ENCODE measurements around the gene PRIM2.
"Not testable (repeated sequence)": the region's sequence is repeated elsewhere in the genome, so short reads cannot be mapped to it uniquely, and the experiment has no call there.

The PRIM2 gene

DNA sequence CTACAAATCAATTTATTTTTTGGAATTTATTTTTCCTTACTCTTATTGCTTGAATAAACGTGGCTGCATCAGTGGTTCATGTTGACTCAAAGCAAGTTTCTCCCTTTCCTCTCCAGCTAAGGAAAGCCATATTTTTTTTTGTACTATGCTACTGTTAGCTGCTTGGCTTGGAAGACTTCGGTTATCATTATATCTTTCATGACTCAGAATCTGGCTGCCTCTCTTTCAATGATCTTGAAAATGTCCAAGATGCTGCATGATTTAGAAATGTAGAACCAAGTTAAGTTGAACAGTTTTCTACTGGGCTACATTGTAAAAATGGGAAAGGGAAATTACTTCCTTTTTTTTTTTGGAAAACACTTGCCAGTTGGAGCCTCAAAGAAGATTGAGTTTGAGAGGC lies 44.9 kb downstream of the PRIM2 start:
- not testable (repeated sequence) for DNase-seq

DNA sequence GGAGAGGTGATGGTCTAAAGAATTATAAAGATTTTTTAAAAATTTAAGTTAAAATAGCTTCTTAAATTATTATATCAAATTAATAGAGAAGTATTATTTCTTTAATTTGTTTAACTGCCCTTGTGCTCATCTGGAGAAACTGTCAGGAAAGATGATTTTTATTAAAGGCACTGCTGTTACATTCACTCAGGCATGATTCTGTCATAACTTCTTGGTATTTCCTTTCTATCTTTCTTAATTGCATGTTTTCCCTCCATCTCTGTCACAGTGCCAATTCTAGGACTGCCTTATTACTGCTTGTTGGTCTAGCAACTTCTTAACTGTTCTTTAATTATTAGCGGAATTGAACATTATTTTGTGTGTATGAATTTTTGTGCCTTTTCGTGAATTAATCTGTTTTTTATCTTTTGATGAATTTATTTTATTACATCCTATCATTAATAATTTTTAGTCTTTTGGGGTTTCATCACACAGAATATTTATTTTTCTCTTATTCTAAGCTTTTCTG lies 47.7 kb downstream of the PRIM2 start:
- DNase-seq, result not testable (repeated sequence)

DNA sequence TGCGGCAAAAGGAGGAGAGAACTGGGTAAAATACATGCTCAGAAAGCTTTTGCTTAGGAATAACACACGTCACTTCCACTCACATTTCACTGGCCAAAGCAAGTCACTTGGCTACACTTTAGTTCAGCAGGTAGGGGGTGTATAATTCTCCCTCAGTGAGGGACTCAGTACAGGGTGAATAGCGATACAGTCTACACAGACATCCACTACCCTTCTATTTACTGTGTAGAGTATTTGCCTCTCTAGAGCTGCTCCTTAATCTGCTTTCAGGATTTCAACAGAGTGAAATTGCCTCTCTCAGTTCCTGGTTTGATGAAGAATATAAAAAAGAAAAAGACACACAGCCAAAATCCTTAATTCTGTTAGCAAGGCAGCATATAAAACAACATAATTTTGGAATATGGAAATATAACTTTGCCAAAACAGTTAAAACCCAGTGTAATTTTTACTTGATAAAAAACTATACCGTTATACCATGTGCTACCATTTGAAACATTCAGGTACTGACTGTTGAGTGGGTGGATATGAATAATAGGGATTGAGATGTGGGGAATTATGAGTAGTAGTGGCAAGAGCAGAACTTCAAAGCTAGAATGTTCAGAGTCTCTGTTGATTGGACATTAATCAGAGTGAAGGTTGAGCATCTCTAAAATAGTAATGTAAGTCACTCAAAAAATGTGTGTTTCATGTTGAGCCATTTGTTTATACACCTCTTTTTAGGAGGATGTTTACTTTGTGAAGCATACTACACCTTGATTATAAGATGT lies 51.7 kb downstream of the PRIM2 start:
- not testable (repeated sequence) for DNase-seq

DNA sequence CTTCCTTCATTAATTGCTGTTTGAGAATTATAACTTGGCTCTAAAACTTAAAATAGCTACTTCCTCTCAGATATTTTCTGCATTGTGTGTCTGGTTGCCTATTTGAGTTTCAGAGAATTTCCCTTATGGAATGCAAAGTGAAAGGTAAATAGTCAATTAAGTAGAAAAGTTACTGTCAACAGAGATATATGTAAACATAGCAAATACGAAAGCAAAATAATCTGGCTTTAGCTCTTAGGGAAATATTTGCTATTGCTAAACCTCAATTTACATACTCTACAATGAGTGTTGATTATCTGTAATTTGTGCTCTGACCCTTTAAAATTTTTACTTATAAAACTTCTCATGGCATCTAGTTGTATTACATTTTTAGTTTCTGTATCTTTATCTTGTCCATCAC lies 54.3 kb downstream of the PRIM2 start:
- DNase-seq, result not testable (repeated sequence)

DNA sequence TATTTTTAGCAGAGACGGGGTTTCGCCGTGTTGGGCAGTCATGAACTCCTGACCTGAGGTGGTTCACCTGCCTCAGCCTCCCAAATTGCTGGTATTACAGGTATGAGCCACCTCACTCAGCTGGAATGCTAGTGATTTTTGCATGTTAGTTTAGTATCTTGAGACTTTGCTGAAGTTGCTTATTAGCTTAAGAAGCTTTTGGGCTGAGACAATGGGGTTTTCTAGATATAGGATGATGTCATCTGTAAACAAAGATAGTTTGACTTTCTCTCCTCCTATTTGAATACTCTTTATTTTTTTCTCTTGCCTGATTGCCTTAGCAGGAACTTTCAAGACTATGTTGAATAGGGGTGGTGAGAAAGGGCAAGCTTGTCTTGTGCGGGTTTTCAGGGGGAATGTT lies 57.3 kb downstream of the PRIM2 start:
- not testable (repeated sequence) for DNase-seq

DNA sequence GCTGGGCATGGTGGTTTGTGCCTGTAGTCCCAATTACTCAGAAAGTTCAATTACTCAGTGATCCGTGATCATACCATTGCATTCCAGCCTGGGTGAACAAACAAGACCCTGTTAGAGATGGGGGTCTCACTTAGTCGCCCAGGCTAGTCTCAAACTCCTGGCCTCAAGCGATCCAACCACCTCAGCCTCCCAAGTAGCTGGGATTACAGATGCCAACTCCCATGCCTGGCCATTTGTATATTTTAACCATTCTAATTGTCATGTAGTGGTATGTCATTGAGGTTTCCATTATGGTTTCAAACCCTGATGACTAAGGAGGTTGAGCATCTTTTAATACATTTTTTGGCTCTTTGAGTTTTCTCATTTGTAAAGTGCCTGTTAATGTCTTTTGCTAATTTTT lies 58.7 kb downstream of the PRIM2 start:
- DNase-seq, result not testable (repeated sequence)

DNA sequence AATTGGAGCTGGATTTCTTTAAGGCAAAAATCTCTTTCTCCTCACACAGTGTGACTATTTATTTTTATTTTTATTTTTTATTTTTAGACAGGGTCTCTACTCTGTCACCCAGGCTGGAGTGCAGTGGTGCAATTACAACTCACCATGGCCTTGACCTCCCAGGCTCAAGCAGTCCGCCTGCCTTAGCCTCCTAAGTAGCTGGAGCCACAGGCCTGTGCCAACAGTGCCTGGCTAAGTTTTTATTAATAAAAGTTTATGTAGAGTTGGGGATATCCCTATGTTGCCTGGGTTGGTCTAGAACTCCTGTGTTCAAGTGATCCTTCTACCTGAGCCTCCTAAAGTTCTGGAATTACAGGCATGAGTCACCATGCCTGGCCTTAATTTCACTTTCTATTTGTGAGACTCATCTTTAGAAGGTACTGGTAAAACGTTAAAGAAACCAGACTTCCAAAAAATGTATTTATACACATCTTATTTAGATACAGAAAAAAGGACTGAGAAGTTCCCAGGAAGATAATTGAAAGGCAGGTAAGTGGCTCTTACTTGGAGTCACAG lies 71.7 kb downstream of the PRIM2 start:
- not testable (repeated sequence) for DNase-seq

DNA sequence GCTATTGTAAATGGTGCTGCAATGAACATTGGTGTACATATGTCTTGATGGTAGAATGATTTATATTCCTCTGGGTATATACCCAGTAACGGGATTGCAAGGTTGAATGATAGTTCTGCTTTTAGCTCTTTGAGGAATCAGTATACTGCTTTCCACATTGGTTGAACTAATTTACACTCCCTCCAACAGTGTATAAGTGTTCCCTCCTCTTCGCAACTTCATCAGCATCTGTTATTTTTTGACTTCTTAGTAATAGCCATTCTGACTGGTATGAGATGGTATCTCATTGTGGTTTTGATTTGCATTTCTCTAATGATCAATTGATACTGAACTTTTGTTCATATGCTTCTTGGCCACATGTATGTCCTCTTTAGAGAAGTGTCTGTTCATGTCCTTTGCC lies 73.4 kb downstream of the PRIM2 start:
- not testable (repeated sequence) for DNase-seq

DNA sequence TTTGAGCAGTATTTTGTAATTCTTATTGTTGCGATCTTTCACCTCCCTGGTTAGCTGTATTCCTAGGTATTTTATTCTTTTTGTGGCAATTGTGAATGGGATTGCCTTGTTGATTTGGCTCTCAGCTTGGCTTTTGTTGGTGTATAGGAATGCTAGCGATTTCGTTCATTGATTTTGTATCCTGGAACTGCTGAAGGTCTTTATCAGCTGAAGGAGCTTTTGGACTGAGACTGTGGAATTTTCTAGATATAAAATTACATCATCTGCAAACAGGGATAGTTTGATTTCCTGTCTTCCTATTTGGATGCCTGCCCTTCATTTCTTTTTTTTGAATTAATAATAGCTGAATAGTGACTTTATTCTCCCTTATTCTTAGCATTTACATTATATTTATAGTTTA lies 74.6 kb downstream of the PRIM2 start:
- not testable (repeated sequence) for DNase-seq

DNA sequence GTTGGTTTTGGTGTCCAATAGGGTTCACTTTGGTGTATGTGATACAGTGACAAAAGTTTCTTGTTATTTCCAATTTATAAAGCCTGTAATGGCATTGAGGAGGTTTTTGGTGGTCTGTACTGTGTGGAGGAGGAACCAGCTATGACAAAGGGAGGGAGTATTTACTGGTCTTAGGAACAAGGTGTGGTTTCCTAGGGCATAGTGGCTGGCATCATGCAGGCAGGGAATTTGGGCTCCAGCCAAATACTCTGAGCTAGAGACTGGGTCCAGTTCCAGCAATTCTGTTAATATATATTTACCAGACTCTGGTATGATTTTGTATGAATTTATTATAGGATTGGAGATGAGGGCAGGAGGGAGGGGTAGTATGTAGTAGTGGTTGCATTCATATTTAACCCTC lies 101.9 kb downstream of the PRIM2 start:
- not testable (repeated sequence) for DNase-seq

DNA sequence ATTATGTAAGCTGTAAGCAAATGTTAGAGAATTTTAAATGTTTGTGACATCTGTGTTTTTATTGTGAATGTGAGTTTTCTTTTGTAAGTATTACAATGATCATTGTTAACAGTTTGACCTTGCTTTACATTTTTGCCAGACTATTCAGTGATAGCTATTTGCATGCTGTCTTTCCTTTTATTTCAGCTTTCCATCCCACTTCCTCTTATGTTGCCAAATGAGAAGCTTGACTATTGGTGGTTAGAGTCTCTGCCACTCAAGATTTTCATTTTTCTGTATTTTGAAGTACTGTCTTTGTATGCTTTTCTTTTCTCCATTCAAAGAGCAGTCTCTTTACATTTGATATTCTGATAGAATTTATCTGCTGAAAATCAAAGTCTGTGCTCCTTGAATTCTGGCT lies 104.1 kb downstream of the PRIM2 start:
- DNase-seq, result no peak

DNA sequence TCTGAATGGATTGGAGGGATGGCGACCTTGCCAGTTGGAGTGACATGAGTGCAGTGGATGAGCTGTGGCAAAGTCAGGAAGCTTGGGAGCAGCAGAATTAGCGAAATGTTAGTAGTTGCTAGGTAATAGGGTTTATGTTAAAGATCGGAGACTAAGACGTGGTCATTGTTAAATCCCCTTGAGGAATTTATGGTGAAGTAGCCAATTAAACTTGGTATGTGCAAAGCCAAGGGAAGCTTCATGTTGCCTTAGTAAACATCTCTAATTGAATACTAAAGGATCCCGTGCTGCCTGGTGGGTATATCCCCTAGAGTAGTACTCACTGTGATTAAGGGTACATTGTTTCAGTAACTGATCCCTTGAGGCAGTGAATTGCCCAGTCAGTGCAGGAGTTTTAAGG lies 106.0 kb downstream of the PRIM2 start:
- no peak for DNase-seq

DNA sequence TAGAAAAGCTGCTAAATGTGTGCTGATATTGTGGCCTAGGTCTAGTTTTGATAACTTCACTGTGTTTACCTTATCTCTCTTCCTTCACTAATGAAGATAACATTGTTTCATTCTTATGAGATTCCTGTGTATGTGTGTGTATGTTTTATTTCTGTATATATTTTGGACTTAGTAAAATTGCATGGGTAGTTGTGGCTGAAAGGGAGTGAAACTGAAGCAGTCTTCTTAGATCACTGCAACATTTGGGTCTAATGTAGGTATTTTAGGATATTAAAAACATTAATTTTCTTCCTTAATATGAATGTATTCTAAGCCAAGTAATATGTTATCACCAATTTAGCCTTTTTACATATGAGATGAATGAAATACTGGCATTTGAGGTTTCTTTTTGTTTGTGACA lies 114.3 kb downstream of the PRIM2 start:
- DNase-seq, result not testable (repeated sequence)

DNA sequence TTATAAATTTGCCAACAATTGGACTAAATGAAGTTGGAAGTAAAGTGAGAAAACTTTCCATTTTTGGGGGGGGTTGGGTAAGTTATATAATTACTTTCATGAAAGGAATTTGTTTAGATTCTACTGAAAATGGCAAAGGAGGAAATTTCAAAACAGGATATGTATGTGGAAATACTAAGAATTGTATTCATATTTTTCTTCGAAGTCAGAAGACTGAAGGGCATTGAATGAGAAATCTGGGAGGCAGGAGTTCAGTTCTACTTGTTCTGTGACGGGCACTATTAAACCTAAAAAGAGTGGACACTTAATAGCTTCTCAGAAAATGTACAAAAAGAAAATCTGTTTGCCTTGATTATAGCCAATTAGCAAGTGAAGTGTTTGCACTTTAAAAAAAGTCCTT lies 114.7 kb downstream of the PRIM2 start:
- DNase-seq, result no peak

DNA sequence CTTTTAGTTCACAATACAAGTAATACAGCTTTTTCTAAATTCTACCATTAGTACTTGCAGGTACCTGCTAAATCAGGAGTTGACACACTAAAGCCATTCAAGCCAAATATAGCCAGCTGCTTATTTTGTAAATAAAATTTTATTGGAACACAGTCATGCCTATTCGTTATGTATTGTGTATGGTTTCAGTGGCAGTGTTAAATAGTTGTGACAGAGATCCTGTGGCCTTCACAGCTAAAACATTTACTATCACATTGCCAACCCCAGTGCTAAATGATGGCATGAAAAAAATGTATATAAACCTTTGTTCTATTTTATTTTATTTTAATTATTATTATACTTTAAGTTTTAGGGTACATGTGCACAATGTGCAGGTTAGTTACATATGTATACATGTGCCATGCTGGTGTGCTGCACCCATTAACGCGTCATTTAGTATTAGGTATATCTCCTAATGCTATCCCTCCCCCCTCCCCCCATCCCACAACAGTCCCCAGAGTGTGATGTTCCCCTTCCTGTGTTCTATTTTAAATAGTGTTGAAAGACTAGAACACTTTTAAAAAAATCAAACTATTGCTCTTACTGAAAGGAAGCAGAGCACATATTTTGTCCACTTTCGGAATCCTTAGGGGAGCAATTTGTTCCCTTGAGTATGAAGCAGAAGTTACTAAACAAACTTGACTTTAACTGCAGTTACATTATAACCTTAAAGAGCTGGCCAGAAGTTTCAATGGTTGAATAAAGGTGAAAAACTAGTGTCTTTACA lies 115.7 kb downstream of the PRIM2 start:
- no peak for DNase-seq

DNA sequence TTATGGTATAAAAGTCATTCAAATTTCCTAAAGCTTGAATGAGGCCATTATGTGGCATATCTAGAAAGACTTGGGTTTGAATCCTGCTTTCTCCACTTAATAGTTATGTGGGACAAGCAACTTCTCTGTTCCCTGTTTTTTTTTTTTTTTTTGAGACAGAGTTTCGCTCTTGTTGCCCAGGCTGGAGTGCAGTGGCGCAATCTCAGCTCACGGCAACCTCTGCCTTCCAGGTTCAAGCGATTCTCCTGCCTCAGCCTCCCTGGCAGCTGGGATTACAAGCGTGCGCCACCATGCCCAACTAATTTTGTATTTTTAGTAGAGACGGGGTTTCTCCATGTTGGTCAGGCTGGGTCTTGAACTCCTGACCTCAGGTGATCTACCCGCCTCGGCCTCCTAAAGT lies 116.4 kb downstream of the PRIM2 start:
- DNase-seq, result not testable (repeated sequence)

DNA sequence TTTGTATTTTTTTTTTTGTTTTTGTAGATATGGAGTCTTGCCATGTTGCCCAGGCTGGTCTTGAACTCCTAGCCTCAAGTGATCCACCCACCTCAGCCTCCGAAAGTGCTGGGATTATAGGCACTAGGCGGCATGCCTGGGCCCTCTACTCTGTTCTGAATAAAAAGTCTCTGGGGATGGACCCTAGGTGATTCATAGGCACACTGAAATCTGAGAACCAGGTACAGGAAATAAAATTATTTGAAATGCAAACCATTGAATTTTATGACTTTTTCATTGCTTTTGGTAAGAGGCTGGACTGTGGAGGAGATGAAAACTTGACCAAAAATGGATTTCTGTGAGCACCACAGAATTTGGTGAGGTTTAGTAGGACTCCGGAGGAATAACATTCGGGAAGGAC lies 117.5 kb downstream of the PRIM2 start:
- DNase-seq, result no peak

DNA sequence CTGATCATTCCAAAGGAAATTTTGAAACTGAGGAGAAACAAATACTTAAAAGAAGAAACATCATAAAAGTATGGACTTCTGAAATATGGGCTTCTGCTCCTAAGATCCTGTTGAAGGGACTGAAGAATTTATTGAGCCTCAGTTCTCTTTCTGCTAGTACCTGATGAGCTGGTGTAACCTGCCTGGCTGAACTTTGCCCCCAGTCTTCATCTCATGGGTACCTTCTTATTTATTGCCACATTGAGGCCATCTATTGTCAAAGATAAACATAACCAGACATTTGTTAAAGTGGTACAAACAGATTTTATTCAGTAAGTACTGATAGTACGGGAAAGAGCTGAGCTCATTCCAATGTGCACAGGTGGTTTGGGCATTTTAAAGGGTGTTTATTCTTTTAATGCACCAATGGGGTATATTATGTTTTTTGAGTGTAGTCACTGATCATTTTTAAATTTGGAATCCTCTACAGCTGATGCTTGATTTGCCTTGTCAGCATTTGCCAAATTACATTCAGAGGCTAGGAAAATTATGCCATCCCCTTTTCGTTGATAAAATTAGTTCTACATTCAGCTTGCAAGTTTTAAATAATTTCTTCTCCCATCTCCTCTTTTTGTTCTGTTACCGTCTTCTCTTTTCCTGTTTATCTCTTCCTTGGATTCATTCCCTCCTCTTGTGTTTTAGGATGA lies 118.2 kb downstream of the PRIM2 start:
- no peak for DNase-seq

DNA sequence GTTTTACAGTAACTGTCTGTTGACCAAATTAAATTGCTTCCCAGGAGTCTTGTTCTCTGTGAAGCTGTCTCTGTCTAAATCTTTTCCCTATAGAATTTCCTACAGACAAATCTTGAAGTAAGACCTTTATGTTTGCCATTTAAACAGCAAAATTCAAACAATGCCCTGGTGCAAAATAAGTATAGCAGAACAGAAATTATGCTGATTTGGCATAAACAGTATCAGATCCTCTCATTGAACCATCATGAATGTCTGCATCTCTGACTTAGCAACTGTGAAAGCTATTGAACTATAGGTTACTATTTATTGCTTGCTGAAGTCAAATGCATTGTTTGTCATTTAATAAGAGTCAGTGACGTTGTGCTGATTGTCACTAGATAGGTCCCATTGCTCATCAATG lies 123.3 kb downstream of the PRIM2 start:
- DNase-seq, result not testable (repeated sequence)

DNA sequence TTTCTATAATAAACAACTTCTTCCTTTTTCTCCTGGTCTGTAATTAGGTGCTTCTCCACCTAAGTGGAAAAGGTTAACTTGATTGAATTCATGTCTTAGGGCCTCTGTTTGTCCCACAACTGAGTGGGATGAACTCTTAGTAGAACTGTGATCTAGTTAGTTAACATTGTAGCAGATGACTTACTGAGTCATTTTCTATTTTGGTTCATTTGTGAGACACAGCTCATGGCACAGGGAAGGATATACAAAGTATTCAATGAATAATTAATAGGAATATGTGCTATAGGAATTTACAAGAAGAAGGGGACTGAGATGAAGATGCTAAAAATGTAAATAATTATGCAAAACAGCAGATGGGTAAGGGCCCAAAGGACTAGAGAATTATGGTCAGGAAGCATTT lies 124.7 kb downstream of the PRIM2 start:
- DNase-seq, result not testable (repeated sequence)

DNA sequence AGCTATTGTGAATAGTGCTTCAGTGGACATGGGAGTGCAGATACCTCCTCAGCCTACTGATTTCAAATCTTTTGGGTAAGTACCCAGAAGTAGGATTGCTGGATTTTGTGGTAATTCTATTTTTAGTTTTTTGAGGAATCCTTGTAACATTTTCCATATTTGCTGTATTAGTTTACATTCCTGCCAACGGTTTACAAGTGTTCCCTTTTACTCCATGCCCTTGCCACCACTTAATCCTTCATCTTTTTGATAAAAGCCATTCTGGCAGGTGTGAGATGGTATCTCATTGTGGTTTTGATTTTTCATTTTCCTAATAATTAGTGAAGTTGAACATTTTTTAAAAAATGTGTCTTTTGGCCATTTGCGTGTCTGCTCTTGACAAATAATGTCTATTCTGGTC lies 125.8 kb downstream of the PRIM2 start:
- DNase-seq, result not testable (repeated sequence)

DNA sequence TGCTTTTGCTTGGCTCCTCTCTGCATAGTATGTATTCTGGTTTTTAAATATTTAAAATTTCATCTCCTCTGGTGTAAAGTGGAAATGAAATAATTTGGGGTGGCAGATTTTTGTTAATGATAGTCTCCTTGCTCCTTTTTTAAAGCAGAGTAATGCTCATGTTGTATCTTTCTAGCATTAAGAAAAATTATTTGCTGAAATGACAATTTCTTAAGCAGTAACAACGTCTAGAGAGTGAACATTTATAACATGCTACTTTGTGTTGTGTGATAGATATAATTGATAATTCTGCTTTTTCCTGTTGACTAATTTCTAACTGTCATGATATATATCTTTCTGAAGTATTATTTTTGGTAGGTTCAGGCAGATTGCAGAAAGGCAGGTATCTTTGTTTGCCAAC lies 127.4 kb downstream of the PRIM2 start:
- not testable (repeated sequence) for DNase-seq
